ENCODE measurements around the gene ZBTB21. TPM values are rescaled to one million over a fixed set of nuclear protein-coding genes. Genes with fewer than 3 reads are reported as not detected.

Gene ZBTB21
- total and polyA plus RNA-seq, 9 of the 15 experiments (the other 6 are each of a cell fraction or from before 2014, with no cell fraction given) = 2.2 to 15.2 (median 8.7) TPM

GRCh38 chr21:42051788-42052187 lies 41.6 kb upstream of the ZBTB21 start (continued):
- TF ChIP-seq MED1 (CRISPR knock-in tag; IDR thresholded peaks at IDR 0.05; ENCODE audit: borderline replicate concordance) (no peak), U2AF1 (optimal IDR thresholded peaks at IDR 0.05; ENCODE audit: low read depth, low read length) (no peak), ZNF324 (CRISPR knock-in tag; IDR thresholded peaks at IDR 0.05) (no peak), BRF2 (IDR thresholded peaks at IDR 0.05; ENCODE audit: borderline replicate concordance, insufficient read depth, insufficient read length) (no peak), UBTF (IDR thresholded peaks at IDR 0.05; ENCODE audit: borderline replicate concordance in 1 of 2, low read depth in 2 of 2, low read length in 2 of 2) (no peak), HES1 (IDR thresholded peaks at IDR 0.05; ENCODE audit: low read depth) (peak; percentile 90), ETV6 (IDR thresholded peaks at IDR 0.05; ENCODE audit: borderline replicate concordance in 1 of 2, low read depth in 2 of 2, low read length in 1 of 2) (0 out of 4 replicates have a peak, but pooled peaks of 1 of the 2 experiments have one; percentile 30), ETV6 (CRISPR knock-in tag; IDR thresholded peaks at IDR 0.05; ENCODE audit: borderline replicate concordance) (no peak), TAL1 (IDR thresholded peaks at IDR 0.05) (peak; percentile 88), ZNF408 (CRISPR knock-in tag; IDR thresholded peaks at IDR 0.05; ENCODE audit: low read depth) (no peak), ZNF77 (CRISPR knock-in tag; IDR thresholded peaks at IDR 0.05) (no peak), IRF2 (CRISPR knock-in tag; IDR thresholded peaks at IDR 0.05) (no peak), NR2C1 (IDR thresholded peaks at IDR 0.05) (no peak), NR2C1 (tag; IDR thresholded peaks at IDR 0.05) (no peak), PRDM10 (IDR thresholded peaks at IDR 0.05; ENCODE audit: partially characterized antibody) (no peak), ZBTB7A (IDR thresholded peaks at IDR 0.05; ENCODE audit: borderline replicate concordance, control insufficient read depth, low read depth, low read length) (no peak), CREB3L1 (IDR thresholded peaks at IDR 0.05; ENCODE audit: borderline replicate concordance, low read depth) (no peak), YBX1 (IDR thresholded peaks at IDR 0.05) (no peak), KLF6 (CRISPR knock-in tag; IDR thresholded peaks at IDR 0.05; ENCODE audit: borderline replicate concordance) (no peak), HDAC2 (IDR thresholded peaks at IDR 0.05) (no peak)

Data from K562 (cell line).